GM21367 (cell line): ENCODE results near the gene BRSK2.

ENCODE experiments used
- ATAC-seq: cut with Tn5 transposase; IDR thresholded peaks from one replicate; pipeline ENCODE4 v1.9.1; 2021; ENCODE audit not compliant: unreplicated experiment

The BRSK2 gene

DNA sequence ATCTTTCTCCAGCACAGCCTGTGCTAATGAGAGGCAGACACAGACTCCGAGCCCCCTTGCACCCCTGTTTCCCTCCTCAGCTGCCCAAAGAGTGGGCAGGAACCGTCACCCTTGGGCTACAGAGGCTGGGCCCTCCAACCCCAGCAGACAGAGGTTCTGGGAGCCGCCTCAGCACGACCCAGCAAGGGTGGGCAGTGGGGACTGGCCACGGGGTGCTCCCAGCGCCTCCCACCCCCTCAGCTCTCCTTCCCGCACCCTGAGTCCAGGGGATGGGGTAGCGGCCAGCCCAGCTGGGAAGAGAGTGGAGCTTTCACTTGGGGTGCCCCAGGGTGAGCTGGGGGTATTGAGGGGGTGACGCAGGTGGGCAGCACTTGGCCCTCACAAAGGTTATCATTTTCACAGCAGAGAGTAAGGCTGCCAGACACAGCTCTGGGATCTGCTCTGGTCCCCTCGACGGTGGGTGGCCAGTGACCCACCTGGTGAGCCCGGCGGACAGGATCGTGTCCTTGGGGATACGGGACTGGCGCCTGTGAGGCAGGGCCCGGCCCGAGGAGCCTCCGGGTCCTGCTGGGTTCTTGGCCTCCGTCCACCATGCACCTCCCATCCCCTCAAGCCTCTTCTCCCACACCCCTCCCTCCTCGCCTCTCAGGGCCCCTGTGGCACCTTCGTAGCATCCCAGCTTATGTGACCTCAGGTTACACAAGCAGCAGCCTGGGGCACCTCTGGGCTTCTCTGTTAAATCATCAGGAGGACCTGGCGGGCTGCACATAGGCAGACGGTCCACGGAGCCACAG, 14.4 kb upstream of the BRSK2 start:
- no peak for ATAC-seq

- no peak for ATAC-seq
Observed at GRCh38 chr11:1375955-1376258, 13.8 kb upstream of the BRSK2 start.

GRCh38 chr11:1377231-1377780, 12.4 kb upstream of the BRSK2 start:
- no peak for ATAC-seq

DNA sequence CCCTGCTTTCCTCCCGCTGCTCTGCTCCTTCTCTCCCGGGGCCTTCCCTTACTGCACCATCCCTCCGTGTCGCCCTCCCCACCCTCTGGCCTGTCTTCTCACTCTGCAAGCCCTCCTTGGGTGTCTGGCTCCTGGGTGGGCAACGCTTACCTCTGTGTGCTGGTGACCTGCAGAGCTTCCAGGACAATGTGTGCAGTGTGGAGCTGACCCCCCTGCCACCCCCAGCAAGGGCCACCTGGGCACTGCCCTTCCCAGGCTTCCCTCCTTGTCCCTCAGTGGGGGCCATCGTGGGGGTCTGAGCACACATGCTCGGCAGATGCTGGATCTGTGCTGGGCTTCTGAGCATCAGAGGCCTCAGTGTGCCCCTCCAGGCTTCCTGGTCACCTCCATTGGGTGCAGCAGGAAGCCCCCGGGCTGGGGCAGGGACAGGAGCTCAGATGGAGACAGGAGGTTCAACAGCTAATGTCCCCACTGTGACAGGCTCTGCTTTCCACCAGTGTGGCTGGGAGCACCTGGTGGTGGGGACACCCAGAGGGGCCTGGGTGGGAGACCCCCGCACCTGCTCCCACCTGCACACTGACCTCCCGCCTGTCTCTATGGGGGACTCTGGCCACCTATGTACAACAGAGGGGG, 7.8 kb upstream of the BRSK2 start:
- ATAC-seq = no peak

DNA sequence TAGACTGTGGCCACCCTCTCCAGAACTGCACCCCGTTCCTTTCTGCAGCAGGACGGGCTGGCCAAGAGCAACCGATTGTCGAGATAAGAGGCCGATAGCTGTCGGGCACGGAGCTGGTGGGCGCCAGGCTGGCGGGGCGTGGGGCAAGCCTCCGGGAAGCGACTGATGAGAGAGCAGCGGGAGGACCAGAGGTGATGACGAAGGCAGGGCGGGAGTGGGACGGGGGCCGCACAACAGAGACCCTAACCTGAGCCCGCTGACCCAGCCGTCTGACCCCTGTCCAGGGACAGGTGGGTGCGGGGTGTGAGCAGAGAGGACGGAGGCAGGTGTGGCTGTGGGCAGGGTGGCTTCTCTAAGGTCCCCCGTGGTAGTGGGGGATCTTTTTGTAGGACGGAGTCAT, 7.3 kb upstream of the BRSK2 start:
- ATAC-seq = no peak

- ATAC-seq = peak; percentile 67
Observed at GRCh38 chr11:1382831-1383607, 6.7 kb upstream of the BRSK2 start.

DNA sequence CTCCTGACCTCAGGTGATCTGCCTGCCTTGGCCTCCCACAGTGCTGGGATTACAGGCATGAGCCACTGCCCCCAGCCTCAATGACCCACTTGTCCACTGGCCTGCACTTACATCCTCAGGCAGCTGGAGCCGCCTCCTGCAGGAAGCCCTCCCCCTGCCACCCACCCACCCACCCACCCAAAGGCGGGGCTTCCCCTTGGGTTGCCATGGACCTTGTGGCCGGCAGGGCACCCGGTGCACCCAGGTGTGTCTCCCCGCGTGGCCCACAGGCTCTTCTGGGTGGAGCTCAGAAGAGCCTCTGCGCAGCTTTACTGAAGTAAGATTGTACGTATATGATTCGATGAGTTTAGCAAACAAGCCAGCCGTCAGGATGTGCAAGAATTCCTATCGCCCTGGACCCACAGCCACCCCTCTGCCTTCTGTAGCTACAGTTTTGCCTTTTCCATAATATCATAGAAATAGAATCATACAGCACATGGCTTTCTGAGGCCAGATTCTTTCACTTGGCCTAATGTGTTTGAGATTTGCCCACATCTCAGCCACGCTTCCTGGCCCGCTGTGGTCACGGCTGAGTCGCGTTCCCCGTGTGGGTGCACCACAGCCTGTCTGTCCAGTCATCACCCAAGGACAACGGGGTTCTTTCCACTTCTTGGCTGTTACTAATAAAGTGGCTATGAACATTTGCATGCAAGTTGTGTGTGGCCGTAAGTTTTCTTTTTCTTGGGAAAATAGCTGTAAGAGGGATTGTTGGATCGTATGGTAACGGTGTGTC, 5.3 kb upstream of the BRSK2 start:
- no peak for ATAC-seq

DNA sequence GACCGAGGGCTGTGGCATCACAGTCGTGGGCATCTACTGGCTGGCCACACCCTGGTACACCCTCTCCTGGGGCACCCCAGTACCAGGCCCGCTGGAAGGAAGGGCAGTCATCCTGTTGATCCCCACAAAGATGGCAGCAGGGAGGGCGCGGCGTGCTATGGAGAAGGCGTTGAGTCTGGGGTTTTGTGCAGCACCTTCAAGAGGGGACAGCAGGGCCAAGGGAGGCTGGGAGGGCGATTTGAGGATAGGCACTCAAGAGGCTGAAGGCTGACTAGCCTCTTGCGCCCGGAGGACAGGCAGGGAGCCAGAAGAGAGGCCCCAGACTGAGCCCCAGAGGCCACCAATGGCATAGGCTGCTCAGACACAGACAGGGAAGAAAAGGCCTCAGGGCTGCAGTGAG, 2.2 kb upstream of the BRSK2 start:
- no peak for ATAC-seq

GRCh38 chr11:1387961-1388762, 1.6 kb upstream of the BRSK2 start:
- no peak for ATAC-seq

GRCh38 chr11:1388763-1389102, 1.0 kb upstream of the BRSK2 start:
- no peak for ATAC-seq

GRCh38 chr11:1389103-1389931, 417 bp upstream of the BRSK2 start:
- peak; percentile 81 for ATAC-seq

- ATAC-seq = no peak
Observed at GRCh38 chr11:1390569-1391164, 933 bp downstream of the BRSK2 start.

GRCh38 chr11:1391165-1392075, 1.7 kb downstream of the BRSK2 start:
- ATAC-seq = no peak

DNA sequence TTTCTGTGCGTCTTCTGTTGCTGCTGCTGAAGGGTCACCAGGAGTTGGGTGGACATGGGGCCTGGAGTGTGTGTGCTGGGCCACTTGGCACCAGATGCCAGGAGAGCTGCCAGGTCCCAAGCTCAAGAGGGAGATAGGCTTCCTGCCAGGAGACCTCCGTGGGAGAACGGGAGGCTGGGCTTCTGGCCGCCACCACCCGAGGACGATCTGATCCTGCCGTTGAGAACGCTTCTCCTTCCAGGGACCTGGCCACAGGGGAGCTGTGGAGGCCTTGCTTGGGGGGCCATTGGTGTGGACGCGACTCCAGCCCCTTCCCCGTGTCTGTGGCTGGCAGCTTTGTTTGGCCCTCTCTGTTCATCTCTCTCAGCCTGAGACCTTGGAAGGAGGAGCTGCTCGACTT, 2.4 kb downstream of the BRSK2 start:
- ATAC-seq = no peak

DNA sequence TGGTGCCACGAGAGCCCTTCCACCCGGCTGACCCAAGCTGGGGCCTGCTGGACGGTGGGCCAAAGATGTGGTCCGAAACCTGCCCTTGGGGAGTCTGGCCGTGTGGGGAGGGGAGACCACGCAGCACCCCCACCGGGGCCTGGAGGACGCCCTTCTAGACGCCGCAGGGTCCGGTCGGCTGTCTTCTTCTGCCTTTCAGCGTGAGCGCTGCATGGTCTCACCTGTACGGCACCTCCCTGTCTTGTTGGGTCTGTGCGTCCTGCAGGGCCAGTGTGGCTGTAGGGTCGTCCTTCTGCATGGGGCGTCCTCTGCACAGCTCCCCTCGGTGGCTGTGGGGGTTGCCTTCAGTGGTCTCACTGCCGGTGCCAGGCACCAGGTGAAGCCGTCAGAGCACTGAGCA, 2.8 kb downstream of the BRSK2 start:
- no peak for ATAC-seq

DNA sequence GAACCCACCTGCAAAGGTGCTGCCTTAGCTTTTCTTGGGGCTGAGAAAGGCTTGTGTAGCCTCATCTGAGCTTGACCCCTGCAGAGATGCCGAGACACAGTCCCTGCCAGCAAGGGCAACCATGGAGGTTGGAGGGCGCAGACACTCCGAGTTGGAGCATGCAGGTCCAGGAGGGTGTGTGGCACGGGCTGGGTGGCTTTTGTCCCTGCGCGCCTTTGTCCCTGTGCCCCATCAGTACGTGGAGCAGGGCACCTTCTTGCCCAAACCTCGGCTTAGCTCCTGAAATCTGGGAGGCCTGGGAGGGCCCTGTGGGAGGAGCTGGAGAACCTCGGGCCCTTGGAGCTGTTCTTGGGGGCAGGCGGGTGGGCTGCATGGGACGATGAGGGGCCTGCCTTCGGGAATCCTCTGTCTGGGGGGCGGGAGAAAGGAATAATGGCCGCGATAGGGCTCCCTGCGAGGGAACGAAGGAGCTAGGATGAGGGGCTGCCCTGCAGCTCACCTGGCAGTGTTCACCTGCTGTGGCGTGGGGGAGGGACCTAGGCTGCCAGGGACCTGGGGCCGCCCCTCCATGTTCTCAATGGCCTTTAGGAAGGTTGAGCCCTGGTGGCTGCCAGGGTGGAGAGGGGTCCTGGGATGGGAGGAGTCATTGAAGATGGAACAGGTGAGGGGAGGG, 3.4 kb downstream of the BRSK2 start:
- ATAC-seq = no peak

DNA sequence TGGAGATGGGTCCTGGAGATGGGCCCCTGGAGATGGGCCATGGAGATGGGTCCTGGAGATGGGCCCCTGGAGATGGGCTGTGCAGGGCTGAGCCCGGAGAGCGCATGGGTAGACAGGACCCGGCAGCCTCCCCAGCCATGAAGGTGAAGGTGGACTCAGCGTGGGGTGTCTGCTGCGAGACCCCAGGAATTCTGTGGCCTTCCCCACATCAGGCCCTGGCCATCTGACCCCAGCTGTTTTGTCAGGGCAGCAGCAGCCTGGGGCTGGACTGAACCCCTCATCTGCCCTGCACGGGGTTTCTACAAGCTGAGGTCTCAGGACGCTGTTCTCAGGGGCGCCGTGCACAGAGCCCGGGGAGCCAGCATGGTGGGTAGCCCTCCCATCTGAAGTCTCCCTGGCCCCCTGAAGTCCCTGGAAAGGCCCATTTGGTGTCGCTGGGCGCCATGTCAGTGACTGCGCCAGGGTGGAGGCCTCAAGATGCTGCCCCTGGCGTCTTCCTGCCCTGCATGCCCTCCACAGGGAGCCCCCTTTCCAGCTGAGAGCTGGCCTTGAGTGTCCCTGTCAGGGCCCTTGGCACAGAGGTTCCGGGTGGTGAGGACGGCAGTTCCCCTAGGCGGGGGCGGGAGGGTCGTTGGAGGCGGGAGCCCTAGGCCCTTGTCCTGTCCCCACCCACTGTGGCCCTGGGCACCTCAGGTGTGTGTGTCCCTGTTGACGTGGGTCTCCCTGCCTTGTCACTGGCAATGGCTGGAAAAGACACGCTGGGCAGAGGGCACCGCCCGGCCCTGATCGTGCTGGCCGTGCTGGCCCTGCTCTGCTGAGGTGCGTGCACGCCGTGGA, 5.4 kb downstream of the BRSK2 start:
- ATAC-seq = no peak
